HG02571 (cell line): ENCODE results near the gene KPNA2.
A peak's percentile ranks its signal among the peaks of the same experiment; 100 is the strongest.
"Not testable (repeated sequence)": the region's sequence is repeated elsewhere in the genome, so short reads cannot be mapped to it uniquely, and the experiment has no call there.

Experiments used
- ATAC-seq: cut with Tn5 transposase; IDR thresholded peaks from one replicate; pipeline ENCODE4 v1.9.1; 2021; ENCODE audit warnings: mild to moderate bottlenecking, moderate library complexity; ENCODE audit not compliant: unreplicated experiment

Gene KPNA2

DNA sequence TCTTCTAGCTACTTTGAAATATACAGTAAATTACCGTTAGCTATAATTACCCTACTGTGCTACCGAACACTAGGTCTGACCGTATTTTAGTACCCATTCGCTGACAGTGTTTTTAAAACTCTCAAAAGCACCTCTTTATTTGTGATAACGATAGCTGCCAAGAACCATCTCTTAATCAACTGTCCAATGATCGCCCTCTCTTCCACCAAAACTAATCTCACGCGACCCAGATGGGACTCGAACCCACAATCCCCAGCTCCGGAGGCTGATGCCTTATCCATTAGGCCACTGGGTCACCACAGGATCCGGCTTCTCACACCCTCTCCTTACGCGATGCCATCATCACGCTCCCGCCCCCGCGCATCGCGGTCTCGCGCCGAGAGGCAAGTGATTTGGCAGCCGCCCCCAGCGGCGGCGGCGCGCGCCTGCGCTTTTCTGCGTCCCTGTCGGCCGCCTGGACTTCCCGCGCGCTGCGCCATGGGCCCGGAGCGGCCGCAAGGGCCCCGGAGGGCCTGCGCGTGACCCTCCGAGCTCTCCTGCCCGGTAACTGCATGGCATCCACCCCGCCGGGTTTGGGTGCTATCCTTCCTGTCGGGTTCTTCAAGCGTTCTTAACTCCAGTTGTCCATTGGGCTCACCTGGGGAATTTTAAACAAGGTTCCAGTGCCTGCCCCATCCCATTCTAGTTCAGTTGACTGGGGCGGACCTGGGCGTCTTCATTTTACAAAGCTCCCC is 15.7 kb upstream of the KPNA2 start:
- ATAC-seq, result peak; percentile 89

DNA sequence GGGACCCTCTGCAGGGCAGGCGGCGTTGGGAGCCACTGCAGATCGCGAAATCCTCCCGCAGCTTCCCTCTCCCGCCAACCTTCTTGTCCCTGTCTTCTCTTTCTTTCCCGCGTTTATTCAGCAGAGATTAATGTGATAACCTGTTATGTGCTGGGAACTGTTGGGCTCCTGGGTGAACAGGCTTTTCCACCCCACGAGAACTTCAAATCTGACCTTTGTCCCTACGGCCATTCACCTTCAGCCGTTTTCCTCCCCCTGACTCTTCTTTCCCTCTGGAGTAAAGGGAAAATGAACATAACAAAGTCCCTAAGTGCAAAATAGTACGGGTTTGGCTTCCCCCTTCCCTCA is 15.2 kb upstream of the KPNA2 start:
- no peak for ATAC-seq

GRCh38 chr17:68020791-68021190 is 14.7 kb upstream of the KPNA2 start:
- not testable (repeated sequence) for ATAC-seq

GRCh38 chr17:68021963-68022362 is 13.6 kb upstream of the KPNA2 start:
- no peak for ATAC-seq

GRCh38 chr17:68022547-68022946 is 13.0 kb upstream of the KPNA2 start:
- not testable (repeated sequence) for ATAC-seq

DNA sequence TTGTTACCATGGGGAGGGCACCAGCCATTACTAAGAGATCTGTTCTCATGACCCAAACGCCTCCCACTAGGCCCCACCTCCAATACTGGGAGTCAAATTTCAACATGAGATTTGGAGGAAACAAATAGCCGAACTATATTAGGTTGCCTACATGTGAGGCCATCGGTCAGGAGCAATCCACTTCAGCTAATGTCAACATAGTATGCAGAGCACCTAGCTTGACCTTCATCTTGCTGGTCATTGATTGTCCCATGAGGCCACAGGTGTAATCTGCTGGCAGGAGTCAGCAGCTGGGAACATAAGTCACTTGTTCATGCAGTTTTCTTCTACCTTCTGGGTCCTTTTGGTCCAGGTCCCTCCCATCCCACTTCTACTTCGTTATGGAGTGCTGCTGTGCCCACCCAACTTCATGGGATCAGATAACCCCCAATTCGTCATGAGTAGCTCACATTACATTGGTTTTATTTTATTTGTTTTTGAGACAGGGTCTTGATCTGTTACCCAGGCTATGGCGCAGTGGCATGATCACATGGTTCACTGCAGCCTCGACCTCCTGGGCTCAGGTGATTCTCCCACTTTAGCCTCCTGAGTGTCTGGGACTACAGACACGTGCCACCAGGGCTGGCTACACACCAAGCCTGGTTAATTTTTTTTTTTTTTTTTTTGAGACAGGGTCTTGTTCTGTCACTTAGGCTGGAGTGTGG is 5.9 kb upstream of the KPNA2 start:
- ATAC-seq, result no peak

DNA sequence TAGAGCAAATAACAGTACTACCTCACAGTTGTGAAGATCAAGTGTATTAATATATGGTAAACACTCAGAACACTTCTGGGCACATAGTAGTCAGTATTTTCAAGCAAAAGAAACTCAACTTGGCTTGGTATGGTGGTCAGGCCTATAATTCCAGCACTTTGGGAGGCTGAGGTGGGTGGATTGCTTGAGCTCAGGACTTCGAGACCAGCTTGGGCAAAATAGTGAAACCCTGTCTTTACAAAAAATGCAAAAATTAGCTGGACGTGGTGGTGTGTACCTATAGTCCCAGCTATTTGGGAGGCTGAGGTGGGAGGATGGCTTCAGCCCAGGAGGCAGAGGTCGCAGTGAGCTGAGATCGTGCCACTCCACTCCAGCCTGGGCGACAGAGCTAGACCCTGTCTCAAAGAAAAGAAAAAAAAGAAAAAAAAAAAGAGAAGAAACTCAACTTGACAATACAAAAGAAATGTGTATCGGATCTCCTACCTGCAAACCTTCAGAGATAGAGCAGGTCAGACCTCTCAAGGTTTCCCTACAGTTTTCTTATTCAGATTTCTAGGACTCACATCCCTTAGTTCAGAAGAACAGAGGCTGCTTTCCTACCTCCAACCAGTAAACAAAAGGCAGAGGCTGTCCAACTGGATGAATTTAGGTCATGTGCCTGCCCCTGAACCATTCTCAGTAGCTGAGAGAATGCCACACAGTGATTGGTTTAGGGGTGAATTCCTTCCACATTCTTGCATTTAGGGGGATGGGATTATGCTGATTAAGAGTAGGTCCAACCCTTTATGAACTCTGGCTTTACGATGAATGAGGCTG is 1.7 kb upstream of the KPNA2 start:
- ATAC-seq, result no peak

DNA sequence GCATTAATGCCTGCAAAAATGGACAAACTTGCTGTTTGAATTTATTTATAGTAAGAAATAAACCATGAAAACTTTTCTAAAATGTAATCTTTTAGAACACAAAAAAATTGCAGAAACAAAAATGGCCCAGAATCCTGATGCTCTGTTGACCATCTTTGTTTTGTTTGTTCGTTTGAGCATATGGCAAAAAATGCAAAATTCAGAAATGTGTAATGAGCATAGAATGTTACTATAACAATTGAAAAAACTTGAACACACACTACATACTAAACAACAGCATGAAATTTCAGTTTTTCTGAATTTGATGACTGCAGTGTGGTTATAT is 1.1 kb upstream of the KPNA2 start:
- no peak for ATAC-seq

GRCh38 chr17:68035131-68035522 is 408 bp upstream of the KPNA2 start:
- peak; percentile 84 for ATAC-seq

DNA sequence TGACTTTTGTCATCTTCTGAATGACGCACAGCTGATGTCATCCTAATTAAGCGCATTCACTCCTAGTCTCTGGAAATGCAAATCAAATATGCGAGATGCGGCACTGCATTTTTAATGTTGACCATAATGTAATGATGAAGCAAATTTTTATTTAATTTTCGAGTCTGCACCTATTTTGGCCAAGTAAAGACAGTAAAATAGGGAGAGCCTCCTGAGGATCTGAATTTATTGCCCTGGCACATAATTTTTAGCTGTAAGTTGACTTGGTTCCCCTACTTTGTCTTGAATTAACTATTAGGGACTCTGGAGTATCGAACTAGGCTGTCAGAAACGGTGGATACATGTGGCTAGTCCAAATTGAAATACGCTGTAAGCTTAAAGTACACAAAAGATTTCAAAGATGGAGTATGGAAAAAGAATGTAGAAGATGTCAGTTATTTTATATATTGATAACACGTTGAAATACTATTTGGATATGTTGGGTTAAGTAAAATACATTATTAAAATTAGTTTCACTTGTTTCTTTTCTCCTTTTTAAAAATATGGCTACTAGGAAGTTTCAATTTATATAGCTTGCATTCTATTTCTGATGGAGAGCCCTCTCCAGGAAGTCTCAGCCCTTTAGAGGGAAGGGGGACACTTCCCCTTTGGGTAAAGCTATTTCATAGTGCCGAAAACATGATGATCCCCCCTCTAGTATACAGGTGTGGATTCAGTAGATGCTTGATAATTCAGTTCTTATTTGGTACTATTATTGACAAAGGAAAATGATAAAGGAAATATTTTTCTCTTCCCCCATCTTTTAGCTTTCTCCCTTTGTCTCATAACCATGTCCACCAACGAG is 991 bp downstream of the KPNA2 start:
- ATAC-seq, result no peak

DNA sequence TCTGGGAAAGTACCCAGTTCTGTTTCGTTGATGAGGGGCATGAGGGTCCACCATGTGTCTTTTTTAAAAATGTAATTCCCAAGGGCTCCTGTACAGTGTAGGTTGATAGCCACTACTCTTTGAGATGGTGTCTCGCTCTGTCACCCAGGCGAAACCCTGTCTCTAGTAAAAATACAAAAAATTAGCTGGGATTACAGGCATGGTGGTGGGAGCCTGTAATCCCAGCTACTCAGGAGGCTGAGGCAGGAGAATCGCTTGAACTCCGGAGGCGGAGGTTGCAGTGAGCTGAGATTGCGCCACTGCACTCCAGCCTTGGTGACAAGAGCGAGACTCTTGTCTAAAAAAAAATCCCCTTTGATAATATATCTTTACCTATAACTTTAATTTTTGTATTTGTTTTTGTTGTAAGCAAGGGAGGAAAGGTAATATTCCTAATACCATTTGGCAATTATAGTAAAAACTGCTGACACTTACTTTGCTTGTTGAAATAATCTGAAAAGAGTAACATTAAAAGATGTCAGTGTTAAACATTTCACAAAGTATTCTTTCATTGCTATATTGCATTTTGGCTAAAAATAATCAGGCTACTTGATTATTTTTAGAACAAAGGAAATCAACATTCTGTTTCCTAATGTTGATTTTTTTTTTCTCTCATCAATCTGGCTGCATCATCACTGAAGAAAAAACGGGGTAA is 11.8 kb downstream of the KPNA2 start:
- no peak for ATAC-seq

GRCh38 chr17:68047890-68048542 is 12.5 kb downstream of the KPNA2 start:
- not testable (repeated sequence) for ATAC-seq

DNA sequence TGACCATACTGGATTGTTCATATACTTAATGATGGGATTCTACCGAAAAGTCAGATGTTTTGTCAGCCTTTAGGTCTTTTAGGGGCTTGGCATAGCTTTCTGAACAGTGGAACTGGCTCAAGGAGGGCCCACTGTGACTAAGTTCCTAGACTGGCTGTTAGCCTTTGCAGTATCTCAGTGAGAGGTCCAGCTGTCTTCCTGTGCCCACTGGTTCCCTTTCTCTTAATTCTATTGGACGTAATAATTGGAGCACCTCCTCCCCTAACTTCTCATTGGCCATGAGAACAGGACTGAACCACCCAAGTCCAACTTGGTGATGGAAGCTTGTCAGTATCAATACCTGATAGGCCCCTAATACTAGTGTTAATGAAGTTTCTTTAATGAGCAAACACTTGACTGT is 13.5 kb downstream of the KPNA2 start:
- ATAC-seq, result no peak

DNA sequence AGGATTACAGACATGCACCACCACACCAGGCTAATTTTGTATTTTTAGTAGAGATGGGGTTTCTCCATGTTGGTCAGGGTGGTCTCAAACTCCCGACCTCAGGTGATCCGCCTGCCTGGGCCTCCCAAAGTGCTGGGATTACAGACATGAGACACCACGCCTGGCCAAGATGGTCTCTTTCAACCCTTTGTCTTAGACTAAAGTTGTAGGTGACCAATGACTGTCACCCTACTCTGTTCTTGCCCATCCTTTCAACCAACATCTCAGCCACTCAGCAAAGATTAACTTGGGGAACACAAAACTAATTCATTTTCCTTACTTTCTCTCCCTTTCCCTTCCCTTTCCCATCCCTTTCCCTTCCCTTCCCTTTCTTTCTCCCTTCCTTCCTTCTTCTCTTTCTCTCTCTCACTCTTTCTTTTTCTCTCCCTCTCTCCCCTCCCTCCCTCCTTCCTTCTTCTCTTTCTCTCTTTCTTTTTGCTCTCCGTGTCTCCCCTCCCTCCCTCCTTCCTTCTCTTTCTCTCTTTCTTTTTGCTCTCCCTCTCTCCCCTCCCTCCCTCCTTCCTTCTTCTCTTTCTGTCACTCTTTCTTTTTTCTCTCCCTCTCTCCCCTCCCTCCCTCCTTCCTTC is 14.4 kb downstream of the KPNA2 start:
- ATAC-seq, result not testable (repeated sequence)

- ATAC-seq, result not testable (repeated sequence)
Observed at GRCh38 chr17:68051321-68052312, 16.1 kb downstream of the KPNA2 start.

GRCh38 chr17:68052810-68053209 is 17.3 kb downstream of the KPNA2 start:
- ATAC-seq, result no peak

DNA sequence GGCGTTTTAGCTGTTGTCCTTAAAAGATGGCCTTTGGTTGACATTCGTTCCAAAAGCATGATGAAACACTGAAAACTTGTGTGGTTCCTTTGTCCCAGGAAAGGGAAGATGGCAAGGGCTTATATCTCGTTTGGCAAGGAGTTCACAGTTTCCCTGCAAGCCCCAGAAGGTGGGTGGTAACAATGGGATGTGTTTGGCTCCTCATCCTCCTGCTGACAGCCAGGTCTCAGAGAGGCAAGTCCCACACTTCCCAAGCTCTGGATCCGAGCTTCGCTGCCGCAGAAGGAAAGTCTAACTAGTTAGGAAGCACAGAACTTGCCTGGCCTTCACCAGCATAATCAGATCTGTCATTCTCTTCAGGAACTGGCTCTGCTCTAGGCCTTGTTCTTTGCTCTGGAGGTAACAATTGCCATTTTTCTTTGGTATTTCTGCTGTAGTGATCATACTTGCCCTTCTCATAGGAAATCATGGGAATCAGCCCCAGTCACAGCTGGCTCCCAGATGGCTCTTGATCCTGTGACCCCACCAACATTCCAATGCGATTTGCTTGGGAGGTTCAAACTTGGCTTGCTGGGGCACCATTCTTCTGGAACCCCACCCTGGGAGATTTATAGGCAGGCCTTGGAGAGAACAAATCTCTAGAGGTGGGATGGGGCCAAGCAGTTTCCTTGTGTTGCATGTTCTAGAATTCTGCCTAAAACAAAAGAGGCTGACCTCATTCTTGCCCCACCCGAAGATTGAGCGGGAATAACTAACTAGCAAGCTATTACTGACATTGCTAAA is 17.9 kb downstream of the KPNA2 start:
- ATAC-seq, result no peak
